ENCODE data around the gene SUPT4H1. TPM values are rescaled to one million over a fixed set of nuclear protein-coding genes. Genes with fewer than 3 reads are reported as not detected.

The SUPT4H1 gene
- total RNA-seq, 1 donor from 2014 or later = 82.4 TPM

DNA sequence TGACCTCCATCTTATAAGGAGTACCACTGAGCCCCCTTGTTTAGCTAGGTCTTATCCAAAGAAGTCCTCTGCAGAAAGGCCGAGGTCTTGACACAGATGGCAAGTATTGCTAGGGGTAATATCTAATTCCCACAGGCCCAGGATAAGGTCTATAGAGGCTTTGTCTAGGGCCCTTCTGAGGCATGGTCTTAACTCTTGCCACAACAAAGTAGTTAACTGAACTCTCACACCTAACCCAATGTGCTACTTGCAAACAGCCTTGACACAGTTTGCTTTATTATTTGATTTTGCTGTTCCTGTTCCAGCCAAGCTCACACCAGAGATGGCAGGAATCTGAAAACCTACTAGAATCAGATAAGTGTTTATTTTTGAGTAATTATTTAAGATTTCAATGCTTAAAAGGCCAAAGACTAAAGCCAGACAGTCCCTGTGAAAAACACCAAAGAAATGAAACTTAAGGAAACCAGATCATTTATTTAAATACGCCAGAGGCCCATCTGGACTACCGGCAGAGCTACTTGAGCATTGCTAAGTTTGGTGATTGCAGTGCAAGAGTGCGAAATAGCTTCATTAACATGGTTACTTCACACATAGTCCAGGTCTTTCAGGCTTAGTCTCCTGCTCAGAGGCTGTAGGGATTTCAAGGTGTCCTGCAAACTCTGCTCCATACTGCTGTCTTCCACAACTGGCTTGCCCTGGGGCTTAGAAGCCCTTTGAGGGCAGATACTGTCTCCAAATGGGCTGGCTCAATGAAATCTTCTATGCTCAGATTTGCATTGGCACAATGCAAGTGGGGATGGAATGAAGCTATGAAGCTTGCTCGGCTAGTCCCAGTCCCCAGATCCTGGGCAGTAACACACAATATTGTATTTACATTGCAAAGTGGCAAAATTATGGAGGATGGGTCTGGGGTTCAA is 28.5 kb upstream of the SUPT4H1 start:
- ATAC-seq (peak in 1 of 2 donors; percentile 51), DNase-seq (no peak)
- Histone ChIP-seq H3K27me3 (ENCODE audit: low read depth) (no peaks in the 10 kb centered on the region), H3K4me3 (no peak overlapping the region), H3K36me3 (no peaks in the 10 kb centered on the region), H3K9me3 (no peaks in the 10 kb centered on the region), H3K4me1 (peaks cover 65% of the 10 kb centered on the region), H3K27ac (peak overlapping the region; percentile 42)
- TF ChIP-seq, protein P1, sequence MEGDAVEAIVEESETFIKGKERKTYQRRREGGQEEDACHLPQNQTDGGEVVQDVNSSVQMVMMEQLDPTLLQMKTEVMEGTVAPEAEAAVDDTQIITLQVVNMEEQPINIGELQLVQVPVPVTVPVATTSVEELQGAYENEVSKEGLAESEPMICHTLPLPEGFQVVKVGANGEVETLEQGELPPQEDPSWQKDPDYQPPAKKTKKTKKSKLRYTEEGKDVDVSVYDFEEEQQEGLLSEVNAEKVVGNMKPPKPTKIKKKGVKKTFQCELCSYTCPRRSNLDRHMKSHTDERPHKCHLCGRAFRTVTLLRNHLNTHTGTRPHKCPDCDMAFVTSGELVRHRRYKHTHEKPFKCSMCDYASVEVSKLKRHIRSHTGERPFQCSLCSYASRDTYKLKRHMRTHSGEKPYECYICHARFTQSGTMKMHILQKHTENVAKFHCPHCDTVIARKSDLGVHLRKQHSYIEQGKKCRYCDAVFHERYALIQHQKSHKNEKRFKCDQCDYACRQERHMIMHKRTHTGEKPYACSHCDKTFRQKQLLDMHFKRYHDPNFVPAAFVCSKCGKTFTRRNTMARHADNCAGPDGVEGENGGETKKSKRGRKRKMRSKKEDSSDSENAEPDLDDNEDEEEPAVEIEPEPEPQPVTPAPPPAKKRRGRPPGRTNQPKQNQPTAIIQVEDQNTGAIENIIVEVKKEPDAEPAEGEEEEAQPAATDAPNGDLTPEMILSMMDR (IDR thresholded peaks at IDR 0.05) = no peak
- intact Hi-C loops (cut with DNase I) = no loop called here

DNA sequence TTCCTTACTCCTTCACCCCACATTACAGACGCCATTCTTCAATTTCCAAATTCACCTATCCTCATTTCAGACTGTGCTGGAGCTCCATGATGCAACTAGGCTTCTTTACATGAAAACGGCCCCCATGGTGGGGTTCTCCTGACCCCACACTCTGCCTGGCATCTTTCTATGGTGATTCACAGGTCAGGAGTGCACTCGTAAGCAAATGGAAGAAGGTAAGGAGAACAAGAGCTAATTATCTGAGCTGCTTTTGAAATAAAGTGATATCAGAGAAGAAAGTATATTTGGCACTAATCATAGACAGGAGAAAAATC is 27.5 kb upstream of the SUPT4H1 start:
- TF ChIP-seq, protein P1 (IDR thresholded peaks at IDR 0.05) = no peak
- ATAC-seq (no peak), DNase-seq (no peak)
- H3K9me3 ChIP-seq = no peaks in the 10 kb centered on the region
- H3K27me3 ChIP-seq (ENCODE audit: low read depth) = no peaks in the 10 kb centered on the region
- intact Hi-C loops (cut with DNase I) = no loop called here
- H3K4me3 ChIP-seq = no peak overlapping the region
- H3K4me1 ChIP-seq = peaks cover 61% of the 10 kb centered on the region
- no peak overlapping the region for H3K27ac ChIP-seq
- no peaks in the 10 kb centered on the region for H3K36me3 ChIP-seq

DNA sequence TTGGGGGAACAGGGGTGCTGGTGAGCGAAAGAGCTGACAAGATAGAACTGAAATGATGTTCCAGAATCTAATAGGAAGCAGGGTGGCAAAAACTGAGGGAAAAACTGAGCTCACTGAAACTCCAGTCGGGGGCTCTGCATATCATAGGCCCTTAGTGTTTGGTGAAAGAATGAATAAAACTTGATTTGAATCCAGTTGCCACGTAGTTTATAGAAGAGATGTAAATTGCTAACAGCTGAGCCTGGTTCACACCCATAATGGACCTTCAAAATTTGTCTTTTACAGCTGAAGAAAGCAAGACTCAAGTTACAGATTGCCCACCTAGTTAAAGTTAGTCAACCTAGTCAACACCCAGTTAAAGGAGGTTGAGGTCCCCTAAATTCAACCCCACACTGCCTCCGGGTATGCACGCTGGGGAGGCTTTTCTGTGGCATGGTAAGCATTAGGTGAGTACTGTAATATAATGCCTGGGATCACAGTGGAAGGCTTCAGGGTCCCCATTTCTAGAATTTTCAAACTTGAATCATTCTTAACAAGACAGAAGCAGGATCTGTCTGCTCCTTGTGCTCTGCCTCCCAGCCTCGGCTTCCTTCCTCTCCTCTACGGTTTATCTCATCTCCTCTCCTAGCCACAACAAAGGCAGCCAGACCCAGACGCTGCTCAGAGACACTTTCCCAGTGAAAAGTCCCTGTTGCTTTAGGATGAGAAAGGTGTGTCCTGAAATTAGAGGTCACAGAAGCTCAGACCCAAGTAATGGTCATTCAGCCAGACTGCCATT is 26.9 kb upstream of the SUPT4H1 start:
- H3K4me1 ChIP-seq = peaks cover 55% of the 10 kb centered on the region
- intact Hi-C loops (cut with DNase I) = no loop called here
- ATAC-seq = no peak
- TF ChIP-seq, protein P1 (IDR thresholded peaks at IDR 0.05) = no peak
- H3K4me3 ChIP-seq = no peak overlapping the region
- DNase-seq = no peak
- H3K36me3 ChIP-seq = no peaks in the 10 kb centered on the region
- no peaks in the 10 kb centered on the region for H3K27me3 ChIP-seq (ENCODE audit: low read depth)
- no peaks in the 10 kb centered on the region for H3K9me3 ChIP-seq
- no peak overlapping the region for H3K27ac ChIP-seq

- ATAC-seq = no peak
- Histone ChIP-seq H3K4me3 (no peak overlapping the region), H3K27me3 (ENCODE audit: low read depth) (no peaks in the 10 kb centered on the region), H3K4me1 (peaks cover 45% of the 10 kb centered on the region), H3K36me3 (no peaks in the 10 kb centered on the region), H3K9me3 (no peaks in the 10 kb centered on the region), H3K27ac (no peak overlapping the region)
- DNase-seq = no peak
- TF ChIP-seq, protein P1 (IDR thresholded peaks at IDR 0.05) = no peak
- intact Hi-C loops (cut with DNase I) = no loop called here
Observed at GRCh38 chr17:58377661-58378060, 25.7 kb upstream of the SUPT4H1 start.

DNA sequence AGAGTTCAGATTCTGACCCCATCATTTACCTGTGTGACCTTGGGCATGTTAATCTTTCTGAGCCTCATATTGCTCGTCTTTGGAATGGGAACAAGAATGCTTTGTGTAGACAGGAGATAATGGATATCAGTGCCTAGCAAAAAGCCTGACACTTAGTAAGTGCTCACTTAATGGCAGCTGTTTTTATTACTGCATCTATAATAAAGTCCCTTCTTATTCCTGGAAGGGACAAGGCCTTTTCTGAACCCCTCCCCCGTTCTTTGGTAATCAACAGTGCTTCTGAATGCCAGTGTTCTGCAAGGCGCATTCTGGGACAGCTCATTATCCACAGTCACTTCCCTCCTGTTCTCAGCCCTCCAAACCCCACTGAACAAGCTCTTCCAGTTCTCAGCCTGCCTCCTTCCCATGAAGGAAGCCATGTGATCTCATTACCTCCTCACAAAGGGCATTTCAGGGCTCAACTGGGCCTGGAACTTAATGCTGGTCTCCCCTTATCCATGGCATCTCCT is 25.1 kb upstream of the SUPT4H1 start:
- TF ChIP-seq, protein P1 (IDR thresholded peaks at IDR 0.05) = no peak
- intact Hi-C loops (cut with DNase I) = no loop called here
- no peak overlapping the region for H3K27ac ChIP-seq
- no peaks in the 10 kb centered on the region for H3K27me3 ChIP-seq (ENCODE audit: low read depth)
- H3K4me1 ChIP-seq = peaks cover 40% of the 10 kb centered on the region
- ATAC-seq (peak; percentile 76 to 83), DNase-seq (no peak)
- H3K4me3 ChIP-seq = no peak overlapping the region
- H3K36me3 ChIP-seq = no peaks in the 10 kb centered on the region
- no peaks in the 10 kb centered on the region for H3K9me3 ChIP-seq

All from lower lobe of right lung (tissue), 2 donors.